HCT116 (cell line): ENCODE measurements around the gene CTTNBP2NL. TPM values are rescaled to one million over a fixed set of nuclear protein-coding genes. Genes with fewer than 3 reads are reported as not detected.
"Not testable (repeated sequence)": the region's sequence is repeated elsewhere in the genome, so short reads cannot be mapped to it uniquely, and the experiment has no call there.

Experiments
- ATAC-seq: fragments of 200-7000 bp; cut with Tn5 transposase; 2 replicates; pipeline ENCODE4 v1.9.1; 2020; ENCODE audit warnings: mild to moderate bottlenecking, moderate library complexity
- BruUV-seq: library from RNA; stranded (reverse); fragments of 400-500 nt; replicated peaks from 2 replicates; lab custom pipeline; 2021; lab: Mats Ljungman, UMichigan
- CTCF ChIA-PET: fragments of 300-600 bp; sonication (Branson Sonifier 250); formaldehyde crosslinking; loops from one replicate; lab custom pipeline; 2021; ENCODE audit warnings: antibody characterized with exemption; lab: Charles Lee
- POLR2A ChIA-PET: fragments of 300-600, 350-600 bp; sonication (Branson Sonifier 250); formaldehyde crosslinking; loops from one replicate; lab custom pipeline; 2021; ENCODE audit warnings: antibody characterized with exemption; lab: Charles Lee
- RAD21 ChIA-PET, 2 experiments: fragments of 300-600 bp; sonication (Branson Sonifier 250); formaldehyde crosslinking; loops; one replicate each; lab custom pipeline; 2023; ENCODE audit warnings: low total read pairs in 2 of 2; ENCODE audit not compliant: uncharacterized antibody in 2 of 2, unreplicated experiment in 2 of 2, low non-redundant PET in 1 of 2; lab: Charles Lee
- DNase-seq: peaks from one replicate; pipeline ENCODE4 v3.0.0-alpha.2; 2010; ENCODE audit warnings: low read depth, low spot score
- H2AFZ ChIP-seq: fragments of 200-600 bp; shearing (Covaris generic), sonication (generic); 2 replicates; pipeline ENCODE4 v1.6.1; 2017; ENCODE audit warnings: low read depth, mixed run types, mixed read lengths, antibody characterized with exemption, low read length; ENCODE audit not compliant: poor library complexity, severe bottlenecking
- H3K27ac ChIP-seq: 2 replicates; pipeline ENCODE4 v1.5.1; 2012; ENCODE audit warnings: low read depth, low read length
- H3K27me3 ChIP-seq: fragments of 200-600 bp; sonication (generic); 2 replicates; pipeline ENCODE4 v1.6.1; 2016; ENCODE audit warnings: mixed run types, low read length, mixed read lengths; ENCODE audit not compliant: insufficient read depth
- H3K36me3 ChIP-seq, 2 experiments: fragments of 200-500 bp in 1 of 2; fragments of 200-600 bp in 1 of 2; sonication (Bioruptor generic) in 1 of 2; sonication (generic) in 1 of 2; 2 replicates each; pipeline versions ENCODE4 v1.5.1 to v1.6.1; 2014 to 2016; ENCODE audit warnings: low read length in 2 of 2, inconsistent platforms in 1 of 2, mixed read lengths in 1 of 2, mixed run types in 1 of 2; ENCODE audit not compliant: insufficient read depth in 2 of 2, control insufficient read depth in 1 of 2
- H3K4me1 ChIP-seq, 2 experiments: fragments of 200-600 bp in 1 of 2; sonication (generic) in 1 of 2; 2 replicates each; pipeline versions ENCODE4 v1.5.1 to v1.6.1; 2012 to 2017; ENCODE audit warnings: low read length in 2 of 2, inconsistent platforms in 1 of 2, mild to moderate bottlenecking in 1 of 2, mixed read lengths in 1 of 2, mixed run types in 1 of 2, moderate library complexity in 1 of 2; ENCODE audit not compliant: insufficient read depth in 2 of 2, control insufficient read depth in 1 of 2
- H3K4me2 ChIP-seq: fragments of 200-600 bp; sonication (generic); 2 replicates; pipeline ENCODE4 v1.6.1; 2017; ENCODE audit warnings: mixed run types, low read length, mixed read lengths
- H3K4me3 ChIP-seq, 2 experiments: fragments of 200-600 bp in 1 of 2; sonication (generic) in 1 of 2; replicated peaks in 1 of 2; 2 replicates each; pipeline ENCODE4 v1.5.1; 2011 to 2016; ENCODE audit warnings: low read length in 2 of 2, control low read depth in 1 of 2, low read depth in 1 of 2, mild to moderate bottlenecking in 1 of 2, mixed read lengths in 1 of 2, mixed run types in 1 of 2
- H3K79me2 ChIP-seq: fragments of 200-600 bp; sonication (generic); 2 replicates; pipeline ENCODE4 v1.6.1; 2017; ENCODE audit warnings: mild to moderate bottlenecking, mixed run types, low read length, moderate library complexity, mixed read lengths; ENCODE audit not compliant: insufficient read depth
- H3K9ac ChIP-seq: fragments of 200-600 bp; sonication (generic); 2 replicates; pipeline ENCODE4 v1.6.1; 2016; ENCODE audit warnings: low read length, mixed read lengths
- H3K9me2 ChIP-seq: fragments of 200-600 bp; sonication (generic), shearing (Covaris generic); 2 replicates; pipeline ENCODE4 v1.6.1; 2017; ENCODE audit warnings: mixed run types, mild to moderate bottlenecking, moderate library complexity; ENCODE audit not compliant: insufficient read depth
- H3K9me3 ChIP-seq, 2 experiments: fragments of 200-500 bp in 1 of 2; fragments of 200-600 bp in 1 of 2; sonication (Bioruptor generic) in 1 of 2; sonication (generic) in 1 of 2; 2 replicates each; pipeline ENCODE4 v1.6.1; 2014 to 2017; ENCODE audit warnings: low read length in 2 of 2, mixed read lengths in 2 of 2, inconsistent platforms in 1 of 2, low read depth in 1 of 2, mild to moderate bottlenecking in 1 of 2, mixed run types in 1 of 2, moderate library complexity in 1 of 2; ENCODE audit not compliant: control insufficient read depth in 1 of 2, insufficient read depth in 1 of 2
- H4K20me1 ChIP-seq: fragments of 200-600 bp; sonication (generic), shearing (Covaris generic); 2 replicates; pipeline ENCODE4 v1.6.1; 2017; ENCODE audit warnings: mixed run types, mild to moderate bottlenecking, moderate library complexity; ENCODE audit not compliant: insufficient read depth
- CBX3 ChIP-seq: IDR thresholded peaks from 2 replicates; pipeline ENCODE4 v1.6.1; 2012; ENCODE audit warnings: low read depth
- CEBPB ChIP-seq: IDR thresholded peaks from 2 replicates; pipeline ENCODE4 v1.6.1; 2012; ENCODE audit warnings: low read depth
- RAD21 ChIP-seq: IDR thresholded peaks from 2 replicates; pipeline ENCODE4 v1.6.1; 2012; ENCODE audit warnings: low read depth, mild to moderate bottlenecking
- intact Hi-C: fragments of 100-400 bp; cut with micrococcal nuclease; formaldehyde crosslinking; loops from 2 replicates; pipeline ENCODE4 v1.10.0; 2022
- total RNA-seq: library from RNA; stranded (reverse); gene quantifications from one replicate; pipeline ENCODE4 v1.2.1, GENCODE V29; 2021; ENCODE audit not compliant: unreplicated experiment
- TF ChIP-seq, protein P1 (sequence below): IDR thresholded peaks from 2 replicates; pipeline ENCODE4 v1.6.1; 2011; ENCODE audit warnings: mild to moderate bottlenecking, low read length, moderate library complexity; ENCODE audit not compliant: insufficient replicate concordance; ENCODE audit errors: extremely low read depth

Gene CTTNBP2NL
- total RNA-seq, 1 experiment from 2014 or later: 18.0 TPM

DNA sequence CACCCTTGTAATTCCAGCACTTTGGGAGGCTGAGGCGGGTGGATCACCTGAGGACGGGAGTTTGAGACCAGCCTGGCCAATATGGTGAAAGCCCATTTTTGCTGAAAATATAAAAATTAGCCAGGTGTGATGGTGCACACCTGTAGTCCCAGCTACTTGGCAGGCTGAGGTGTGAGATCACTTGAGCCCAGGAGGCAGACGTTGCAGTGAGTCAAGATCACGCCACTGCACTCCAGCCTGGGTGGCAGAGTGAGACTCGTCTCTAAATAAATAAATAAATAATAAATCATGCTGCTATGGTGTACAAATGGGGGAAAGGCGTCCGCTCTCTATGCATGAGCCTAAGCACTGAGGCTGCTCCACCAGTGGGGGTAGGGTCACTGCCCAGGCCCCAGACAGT lies 74.3 kb downstream of the CTTNBP2NL start:
- POLR2A ChIA-PET, RAD21 ChIA-PET, intact Hi-C loops, H3K36me3 ChIP-seq, BruUV-seq, H3K4me3 ChIP-seq, H3K9me2 ChIP-seq, H3K9me3 ChIP-seq, DNase-seq, ATAC-seq, H4K20me1 ChIP-seq, H3K4me2 ChIP-seq, H3K9ac ChIP-seq, H3K27ac ChIP-seq, H3K79me2 ChIP-seq, H2AFZ ChIP-seq, H3K27me3 ChIP-seq, CTCF ChIA-PET: not testable (repeated sequence)
- peaks cover 0 to 13% of the 10 kb centered on the region in 2 experiments; a peak in 2 of 4 replicates for H3K4me1 ChIP-seq

DNA sequence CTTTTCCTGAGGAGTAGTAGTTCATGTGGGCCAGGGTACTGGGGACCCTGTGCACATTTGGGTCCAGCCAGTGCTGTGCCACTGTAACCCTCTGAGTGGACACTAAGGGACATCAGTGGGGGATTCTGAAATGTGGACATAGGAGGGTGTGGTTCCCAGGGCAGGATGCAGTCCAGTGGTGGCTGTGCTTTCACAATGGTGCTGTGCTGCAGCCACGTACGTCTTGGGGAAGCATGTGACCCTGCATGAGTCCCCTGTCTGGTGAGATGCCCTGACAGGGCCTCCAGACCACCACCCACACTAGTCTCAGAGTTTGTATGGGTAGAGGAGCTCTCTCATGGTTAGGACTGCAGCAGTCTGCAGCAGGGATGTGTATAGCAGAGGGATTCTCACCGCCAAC lies 75.0 kb downstream of the CTTNBP2NL start:
- H2AFZ ChIP-seq: no peak overlapping the region
- DNase-seq: no peak
- no peak overlapping the region for H3K4me3 ChIP-seq
- H3K9me2 ChIP-seq: no peaks in the 10 kb centered on the region
- H3K4me1 ChIP-seq: peaks cover 0 to 7% of the 10 kb centered on the region in 2 experiments; a peak in 2 of 4 replicates
- no peak overlapping the region for H3K4me2 ChIP-seq
- H3K27me3 ChIP-seq: no peaks in the 10 kb centered on the region
- no TSS peak for BruUV-seq
- H3K27ac ChIP-seq: no peak overlapping the region
- TF ChIP-seq CBX3 (no peak), CEBPB (no peak), RAD21 (no peak)
- no peak for ATAC-seq
- no peaks in the 10 kb centered on the region for H3K36me3 ChIP-seq
- ChIA-PET RAD21 (no interaction called here), CTCF (no interaction called here), POLR2A (no interaction called here)
- H4K20me1 ChIP-seq: no peaks in the 10 kb centered on the region
- no peak overlapping the region for H3K9ac ChIP-seq
- intact Hi-C loops: no loop called here
- H3K9me3 ChIP-seq: no peaks in the 10 kb centered on the region
- H3K79me2 ChIP-seq: no peaks in the 10 kb centered on the region

DNA sequence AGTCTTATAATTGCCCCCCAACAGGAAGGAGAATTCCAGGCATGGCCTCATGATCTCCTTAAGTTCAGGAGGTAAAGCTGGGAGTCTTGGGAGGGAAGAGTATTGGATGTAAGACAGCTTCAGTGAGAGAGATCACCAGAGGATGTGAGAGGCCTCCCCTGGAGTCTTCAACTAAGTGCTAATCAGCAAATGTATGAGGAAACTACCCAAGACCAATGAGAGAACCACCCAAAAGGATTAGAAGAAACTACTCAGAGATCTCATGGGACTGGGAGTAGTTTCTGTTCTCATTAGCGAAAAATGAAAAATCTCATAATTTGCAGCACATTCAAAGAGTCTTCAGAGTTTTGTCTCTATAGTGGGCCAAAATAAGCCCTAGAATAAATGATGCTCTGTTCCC lies 76.1 kb downstream of the CTTNBP2NL start:
- peaks cover 0 to 5% of the 10 kb centered on the region in 2 experiments; a peak in 1 of 4 replicates for H3K9me3 ChIP-seq
- DNase-seq: no peak
- POLR2A ChIA-PET: no interaction called here
- no peaks in the 10 kb centered on the region for H3K27me3 ChIP-seq
- no peaks in the 10 kb centered on the region for H3K9me2 ChIP-seq
- CTCF ChIA-PET: no interaction called here
- H3K4me2 ChIP-seq: no peak overlapping the region
- RAD21 ChIA-PET: no interaction called here
- no peaks in the 10 kb centered on the region for H3K36me3 ChIP-seq
- TF ChIP-seq, protein P1, sequence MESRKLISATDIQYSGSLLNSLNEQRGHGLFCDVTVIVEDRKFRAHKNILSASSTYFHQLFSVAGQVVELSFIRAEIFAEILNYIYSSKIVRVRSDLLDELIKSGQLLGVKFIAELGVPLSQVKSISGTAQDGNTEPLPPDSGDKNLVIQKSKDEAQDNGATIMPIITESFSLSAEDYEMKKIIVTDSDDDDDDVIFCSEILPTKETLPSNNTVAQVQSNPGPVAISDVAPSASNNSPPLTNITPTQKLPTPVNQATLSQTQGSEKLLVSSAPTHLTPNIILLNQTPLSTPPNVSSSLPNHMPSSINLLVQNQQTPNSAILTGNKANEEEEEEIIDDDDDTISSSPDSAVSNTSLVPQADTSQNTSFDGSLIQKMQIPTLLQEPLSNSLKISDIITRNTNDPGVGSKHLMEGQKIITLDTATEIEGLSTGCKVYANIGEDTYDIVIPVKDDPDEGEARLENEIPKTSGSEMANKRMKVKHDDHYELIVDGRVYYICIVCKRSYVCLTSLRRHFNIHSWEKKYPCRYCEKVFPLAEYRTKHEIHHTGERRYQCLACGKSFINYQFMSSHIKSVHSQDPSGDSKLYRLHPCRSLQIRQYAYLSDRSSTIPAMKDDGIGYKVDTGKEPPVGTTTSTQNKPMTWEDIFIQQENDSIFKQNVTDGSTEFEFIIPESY: no peak
- TF ChIP-seq, all 23 proteins: peak for 0
- ATAC-seq: no peak
- Histone ChIP-seq H3K4me1 (no peaks in the 10 kb centered on the region), H3K79me2 (no peaks in the 10 kb centered on the region), H3K27ac (no peak overlapping the region), H2AFZ (no peak overlapping the region), H3K4me3 (no peak overlapping the region), H4K20me1 (no peaks in the 10 kb centered on the region), H3K9ac (no peak overlapping the region)
- intact Hi-C loops: no loop called here
- BruUV-seq: no TSS peak
